ENCODE results near the gene TNIK. TPM values are rescaled to one million over a fixed set of nuclear protein-coding genes. Genes with fewer than 3 reads are reported as not detected.

Gene TNIK
- total and polyA plus RNA-seq, 2 of the 13 experiments (the other 11 are each of a cell fraction or from before 2014, with no cell fraction given) = 0.15 to 0.22 TPM

DNA sequence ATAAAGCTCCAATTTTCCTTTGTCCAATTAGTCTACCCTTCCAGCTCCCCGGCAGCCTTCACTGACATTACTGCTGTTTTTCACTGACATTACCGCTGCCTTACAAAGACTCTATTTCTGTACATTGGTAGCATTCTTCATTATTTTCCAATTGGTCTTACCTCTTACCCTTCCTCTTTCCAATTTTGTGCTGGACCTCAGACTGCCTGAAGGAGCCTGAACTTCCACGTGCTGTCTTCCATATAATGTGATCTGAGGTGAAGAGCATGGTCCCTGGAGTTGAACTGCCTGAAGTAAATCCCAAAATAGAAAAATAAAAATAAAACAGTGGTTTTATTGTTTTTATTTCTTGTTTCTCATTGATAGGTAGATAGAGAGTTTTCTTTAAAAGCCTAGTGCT is 9.2 kb upstream of the TNIK start:
- Histone ChIP-seq H3K27me3 (ENCODE audit: control insufficient read depth in 1 of 2, insufficient read depth in 2 of 2, low read length in 2 of 2) (no peaks in the 10 kb centered on the region), H3K36me3 (replicated peaks in 1 of 2; ENCODE audit: control insufficient read depth in 1 of 2, insufficient read depth in 2 of 2, low read length in 2 of 2) (no peaks in the 10 kb centered on the region), H3K4me3 (replicated peaks in 1 of 3; ENCODE audit: insufficient read depth in 1 of 3, low read depth in 2 of 3, low read length in 3 of 3) (no peak overlapping the region), H3K9ac (ENCODE audit: insufficient read depth, low read depth, low read length) (no peak overlapping the region), H3K4me1 (ENCODE audit: insufficient read depth, low read length) (no peaks in the 10 kb centered on the region), H3K9me3 (ENCODE audit: low read length) (no peaks in the 10 kb centered on the region), H4K20me1 (ENCODE audit: insufficient read depth, low read length) (no peaks in the 10 kb centered on the region), H3K79me2 (ENCODE audit: insufficient read depth, low read length) (no peaks in the 10 kb centered on the region), H2AFZ (ENCODE audit: low read length) (no peak overlapping the region), H3K4me2 (ENCODE audit: low read depth, low read length) (no peak overlapping the region), H3K27ac (ENCODE audit: extremely low read length, insufficient read depth, low read length) (no peak overlapping the region)
- DNase-seq (ENCODE audit: low spot score) (no peak), FAIRE-seq (no peak), ATAC-seq (no peak)
- 62% methylated on average over 3 of the region's 3 CpGs for WGBS (ENCODE audit: low lambda C conversion rate)
- ChIA-PET CTCF (ENCODE audit: low intra/inter-chr PET ratio, low total read pairs) (no interaction called here), POLR2A (no interaction called here)
- BruUV-seq (replicated peaks) = no TSS peak
- intact Hi-C loops (cut with micrococcal nuclease; ENCODE audit: unreplicated experiment) = no loop called here
- no peak for TF ChIP-seq ATF7 (IDR thresholded peaks at IDR 0.05)
- no peak for TF ChIP-seq ATF7 (CRISPR knock-in tag; IDR thresholded peaks at IDR 0.05)
- TF ChIP-seq REPIN1 (CRISPR knock-in tag; IDR thresholded peaks at IDR 0.05; ENCODE audit: borderline replicate concordance, low read depth) = no peak
- no peak for TF ChIP-seq HOXA3 (CRISPR knock-in tag; IDR thresholded peaks at IDR 0.05)
- no peak for TF ChIP-seq NFIC (IDR thresholded peaks at IDR 0.05; ENCODE audit: low read length)
- TF ChIP-seq, protein P1, sequence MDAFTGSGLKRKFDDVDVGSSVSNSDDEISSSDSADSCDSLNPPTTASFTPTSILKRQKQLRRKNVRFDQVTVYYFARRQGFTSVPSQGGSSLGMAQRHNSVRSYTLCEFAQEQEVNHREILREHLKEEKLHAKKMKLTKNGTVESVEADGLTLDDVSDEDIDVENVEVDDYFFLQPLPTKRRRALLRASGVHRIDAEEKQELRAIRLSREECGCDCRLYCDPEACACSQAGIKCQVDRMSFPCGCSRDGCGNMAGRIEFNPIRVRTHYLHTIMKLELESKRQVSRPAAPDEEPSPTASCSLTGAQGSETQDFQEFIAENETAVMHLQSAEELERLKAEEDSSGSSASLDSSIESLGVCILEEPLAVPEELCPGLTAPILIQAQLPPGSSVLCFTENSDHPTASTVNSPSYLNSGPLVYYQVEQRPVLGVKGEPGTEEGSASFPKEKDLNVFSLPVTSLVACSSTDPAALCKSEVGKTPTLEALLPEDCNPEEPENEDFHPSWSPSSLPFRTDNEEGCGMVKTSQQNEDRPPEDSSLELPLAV (CRISPR knock-in tag; conservative IDR thresholded peaks at IDR 0.05; ENCODE audit: low read depth) = no peak
- TF ChIP-seq, protein P2, sequence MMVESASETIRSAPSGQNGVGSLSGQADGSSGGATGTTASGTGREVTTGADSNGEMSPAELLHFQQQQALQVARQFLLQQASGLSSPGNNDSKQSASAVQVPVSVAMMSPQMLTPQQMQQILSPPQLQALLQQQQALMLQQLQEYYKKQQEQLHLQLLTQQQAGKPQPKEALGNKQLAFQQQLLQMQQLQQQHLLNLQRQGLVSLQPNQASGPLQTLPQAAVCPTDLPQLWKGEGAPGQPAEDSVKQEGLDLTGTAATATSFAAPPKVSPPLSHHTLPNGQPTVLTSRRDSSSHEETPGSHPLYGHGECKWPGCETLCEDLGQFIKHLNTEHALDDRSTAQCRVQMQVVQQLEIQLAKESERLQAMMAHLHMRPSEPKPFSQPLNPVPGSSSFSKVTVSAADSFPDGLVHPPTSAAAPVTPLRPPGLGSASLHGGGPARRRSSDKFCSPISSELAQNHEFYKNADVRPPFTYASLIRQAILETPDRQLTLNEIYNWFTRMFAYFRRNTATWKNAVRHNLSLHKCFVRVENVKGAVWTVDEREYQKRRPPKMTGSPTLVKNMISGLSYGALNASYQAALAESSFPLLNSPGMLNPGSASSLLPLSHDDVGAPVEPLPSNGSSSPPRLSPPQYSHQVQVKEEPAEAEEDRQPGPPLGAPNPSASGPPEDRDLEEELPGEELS (CRISPR knock-in tag; IDR thresholded peaks at IDR 0.05) = no peak
- no peak for TF ChIP-seq ZNF546 (CRISPR knock-in tag; conservative IDR thresholded peaks at IDR 0.05)
- no peak for TF ChIP-seq MLLT10 (CRISPR knock-in tag; IDR thresholded peaks at IDR 0.05)
- TF ChIP-seq, protein P3, sequence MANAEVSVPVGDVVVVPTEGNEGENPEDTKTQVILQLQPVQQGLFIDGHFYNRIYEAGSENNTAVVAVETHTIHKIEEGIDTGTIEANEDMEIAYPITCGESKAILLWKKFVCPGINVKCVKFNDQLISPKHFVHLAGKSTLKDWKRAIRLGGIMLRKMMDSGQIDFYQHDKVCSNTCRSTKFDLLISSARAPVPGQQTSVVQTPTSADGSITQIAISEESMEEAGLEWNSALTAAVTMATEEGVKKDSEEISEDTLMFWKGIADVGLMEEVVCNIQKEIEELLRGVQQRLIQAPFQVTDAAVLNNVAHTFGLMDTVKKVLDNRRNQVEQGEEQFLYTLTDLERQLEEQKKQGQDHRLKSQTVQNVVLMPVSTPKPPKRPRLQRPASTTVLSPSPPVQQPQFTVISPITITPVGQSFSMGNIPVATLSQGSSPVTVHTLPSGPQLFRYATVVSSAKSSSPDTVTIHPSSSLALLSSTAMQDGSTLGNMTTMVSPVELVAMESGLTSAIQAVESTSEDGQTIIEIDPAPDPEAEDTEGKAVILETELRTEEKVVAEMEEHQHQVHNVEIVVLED (CRISPR knock-in tag; IDR thresholded peaks at IDR 0.05; ENCODE audit: borderline replicate concordance) = no peak
- TF ChIP-seq MXD4 (CRISPR knock-in tag; IDR thresholded peaks at IDR 0.05) = no peak
- TF ChIP-seq, protein P4, sequence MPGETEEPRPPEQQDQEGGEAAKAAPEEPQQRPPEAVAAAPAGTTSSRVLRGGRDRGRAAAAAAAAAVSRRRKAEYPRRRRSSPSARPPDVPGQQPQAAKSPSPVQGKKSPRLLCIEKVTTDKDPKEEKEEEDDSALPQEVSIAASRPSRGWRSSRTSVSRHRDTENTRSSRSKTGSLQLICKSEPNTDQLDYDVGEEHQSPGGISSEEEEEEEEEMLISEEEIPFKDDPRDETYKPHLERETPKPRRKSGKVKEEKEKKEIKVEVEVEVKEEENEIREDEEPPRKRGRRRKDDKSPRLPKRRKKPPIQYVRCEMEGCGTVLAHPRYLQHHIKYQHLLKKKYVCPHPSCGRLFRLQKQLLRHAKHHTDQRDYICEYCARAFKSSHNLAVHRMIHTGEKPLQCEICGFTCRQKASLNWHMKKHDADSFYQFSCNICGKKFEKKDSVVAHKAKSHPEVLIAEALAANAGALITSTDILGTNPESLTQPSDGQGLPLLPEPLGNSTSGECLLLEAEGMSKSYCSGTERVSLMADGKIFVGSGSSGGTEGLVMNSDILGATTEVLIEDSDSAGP (CRISPR knock-in tag; IDR thresholded peaks at IDR 0.05; ENCODE audit: borderline replicate concordance) = no peak
- TF ChIP-seq, protein P5, sequence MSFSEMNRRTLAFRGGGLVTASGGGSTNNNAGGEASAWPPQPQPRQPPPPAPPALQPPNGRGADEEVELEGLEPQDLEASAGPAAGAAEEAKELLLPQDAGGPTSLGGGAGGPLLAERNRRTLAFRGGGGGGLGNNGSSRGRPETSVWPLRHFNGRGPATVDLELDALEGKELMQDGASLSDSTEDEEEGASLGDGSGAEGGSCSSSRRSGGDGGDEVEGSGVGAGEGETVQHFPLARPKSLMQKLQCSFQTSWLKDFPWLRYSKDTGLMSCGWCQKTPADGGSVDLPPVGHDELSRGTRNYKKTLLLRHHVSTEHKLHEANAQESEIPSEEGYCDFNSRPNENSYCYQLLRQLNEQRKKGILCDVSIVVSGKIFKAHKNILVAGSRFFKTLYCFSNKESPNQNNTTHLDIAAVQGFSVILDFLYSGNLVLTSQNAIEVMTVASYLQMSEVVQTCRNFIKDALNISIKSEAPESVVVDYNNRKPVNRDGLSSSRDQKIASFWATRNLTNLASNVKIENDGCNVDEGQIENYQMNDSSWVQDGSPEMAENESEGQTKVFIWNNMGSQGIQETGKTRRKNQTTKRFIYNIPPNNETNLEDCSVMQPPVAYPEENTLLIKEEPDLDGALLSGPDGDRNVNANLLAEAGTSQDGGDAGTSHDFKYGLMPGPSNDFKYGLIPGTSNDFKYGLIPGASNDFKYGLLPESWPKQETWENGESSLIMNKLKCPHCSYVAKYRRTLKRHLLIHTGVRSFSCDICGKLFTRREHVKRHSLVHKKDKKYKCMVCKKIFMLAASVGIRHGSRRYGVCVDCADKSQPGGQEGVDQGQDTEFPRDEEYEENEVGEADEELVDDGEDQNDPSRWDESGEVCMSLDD (CRISPR knock-in tag; IDR thresholded peaks at IDR 0.05; ENCODE audit: borderline replicate concordance) = no peak
- no peak for TF ChIP-seq HNF4A (CRISPR knock-in tag; IDR thresholded peaks at IDR 0.05)
- TF ChIP-seq ZNF777 (CRISPR knock-in tag; IDR thresholded peaks at IDR 0.05) = no peak
- TF ChIP-seq SAP130 (CRISPR knock-in tag; IDR thresholded peaks at IDR 0.05; ENCODE audit: low read depth) = no peak
- no peak for TF ChIP-seq PITX1 (CRISPR knock-in tag; IDR thresholded peaks at IDR 0.05)
- in situ Hi-C loops (cut with HindIII; ENCODE audit: extremely low pct_ligation_motif_present, low pct_unique_long_range_greater_than_20kb) = no loop called here

Data from HepG2 (cell line).